SU-DHL-6 (cell line): ENCODE measurements around the gene MIX23.

ENCODE experiments used
- CTCF ChIP-seq: fragments of 200-600 bp; sonication (generic); IDR thresholded peaks from one replicate; pipeline ENCODE4 v1.5.1; 2017; ENCODE audit warnings: antibody characterized with exemption, mild to moderate bottlenecking, low read length, moderate library complexity; ENCODE audit not compliant: insufficient read depth, poor library complexity, severe bottlenecking
- EZH2phosphoT487 ChIP-seq: fragments of 200-600 bp; sonication (generic), shearing (Covaris generic); conservative IDR thresholded peaks from 2 replicates; pipeline ENCODE4 v1.6.1; 2018; ENCODE audit warnings: mild to moderate bottlenecking, antibody characterized with exemption, low read length, moderate library complexity, mixed read lengths

- no peak for TF ChIP-seq CTCF
- TF ChIP-seq EZH2phosphoT487: no peak
Observed at GRCh38 chr3:122325769-122326168, 57.3 kb downstream of the MIX23 start.
